ENCODE data around the gene MEGF8. TPM values are rescaled to one million over a fixed set of nuclear protein-coding genes. Genes with fewer than 3 reads are reported as not detected.

Gene MEGF8
- total RNA-seq, 4 donors from 2014 or later = 12.5 to 150 (median 35.7) TPM

- Histone ChIP-seq H3K27ac (no peak overlapping the region), H3K36me3 (peaks cover 65 to 69% of the 10 kb centered on the region in 2 donors), H3K9me3 (no peaks in the 10 kb centered on the region), H3K4me3 (replicated peaks in 1 of 3) (no peak overlapping the region), H3K27me3 (no peaks in the 10 kb centered on the region), H3K4me1 (peaks cover 6 to 7% of the 10 kb centered on the region in 2 donors)
- 62 to 73% methylated on average over 9 of the region's 9 CpGs for WGBS, 2 donors
- intact Hi-C loops (cut with DNase I) = loop anchor here (5.0 kb wide), 1 partner anchor 159 kb away; the partner anchor contains the start of gene POU2F2
- TF ChIP-seq POLR2A (IDR thresholded peaks at IDR 0.05) (no peak), CTCF (IDR thresholded peaks at IDR 0.05) (no peak)
- no peak for DNase-seq
Measured at GRCh38 chr19:42291435-42291810, 34.0 kb upstream of the MEGF8 start.

- intact Hi-C loops (cut with DNase I) = loop anchor here (5.0 kb wide), 1 partner anchor 160 kb away; the partner anchor contains the start of gene POU2F2
Measured at GRCh38 chr19:42292042-42292960, 33.1 kb upstream of the MEGF8 start.

GRCh38 chr19:42292963-42293362 is 32.5 kb upstream of the MEGF8 start:
- peaks cover 55 to 58% of the 10 kb centered on the region in 2 donors for H3K36me3 ChIP-seq

More at GRCh38 chr19:42292042-42292960, 33.1 kb upstream of the MEGF8 start:
- Histone ChIP-seq H3K36me3 (peaks cover 61 to 65% of the 10 kb centered on the region in 2 donors), H3K4me3 (replicated peaks in 1 of 3) (no peak overlapping the region), H3K9me3 (no peaks in the 10 kb centered on the region), H3K27me3 (no peaks in the 10 kb centered on the region), H3K4me1 (no peaks in the 10 kb centered on the region), H3K27ac (no peak overlapping the region)
- TF ChIP-seq CTCF (IDR thresholded peaks at IDR 0.05) = no peak
- WGBS, 2 donors = 91 to 92% methylated on average over 15 to 18 of the region's 27 CpGs
- DNase-seq = no peak

GRCh38 chr19:42293540-42293939 is 31.9 kb upstream of the MEGF8 start:
- Histone ChIP-seq H3K4me3 (replicated peaks in 1 of 3) (no peak overlapping the region), H3K27ac (no peak overlapping the region), H3K27me3 (no peaks in the 10 kb centered on the region), H3K4me1 (no peaks in the 10 kb centered on the region), H3K36me3 (peaks cover 50 to 54% of the 10 kb centered on the region in 2 donors), H3K9me3 (no peaks in the 10 kb centered on the region)
- 88 to 93% methylated on average over 17 of the region's 17 CpGs for WGBS, 2 donors
- intact Hi-C loops (cut with DNase I) = loop anchor here (5.0 kb wide), 1 partner anchor 161 kb away; the partner anchor contains the start of gene POU2F2
- no peak for DNase-seq
- TF ChIP-seq POLR2A (IDR thresholded peaks at IDR 0.05) = no peak
- TF ChIP-seq CTCF (IDR thresholded peaks at IDR 0.05) = no peak

More at GRCh38 chr19:42292963-42293362, 32.5 kb upstream of the MEGF8 start:
- Histone ChIP-seq H3K27ac (no peak overlapping the region), H3K27me3 (no peaks in the 10 kb centered on the region), H3K4me3 (replicated peaks in 1 of 3) (no peak overlapping the region), H3K9me3 (no peaks in the 10 kb centered on the region), H3K4me1 (no peaks in the 10 kb centered on the region)
- DNase-seq = no peak
- intact Hi-C loops (cut with DNase I) = loop anchor here (5.0 kb wide), 1 partner anchor 161 kb away; the partner anchor contains the start of gene POU2F2
- 88 to 91% methylated on average over 5 to 12 of the region's 14 CpGs for WGBS, 2 donors
- TF ChIP-seq POLR2A (IDR thresholded peaks at IDR 0.05) (no peak), CTCF (IDR thresholded peaks at IDR 0.05) (no peak)

GRCh38 chr19:42293948-42294347 is 31.5 kb upstream of the MEGF8 start:
- TF ChIP-seq POLR2A (IDR thresholded peaks at IDR 0.05) (no peak), CTCF (IDR thresholded peaks at IDR 0.05) (no peak)
- WGBS, 2 donors = 92 to 93% methylated on average over 9 to 15 of the region's 15 CpGs
- H3K27me3 ChIP-seq = no peaks in the 10 kb centered on the region
- no peaks in the 10 kb centered on the region for H3K4me1 ChIP-seq
- H3K27ac ChIP-seq = no peak overlapping the region
- peaks cover 46 to 50% of the 10 kb centered on the region in 2 donors for H3K36me3 ChIP-seq
- no peaks in the 10 kb centered on the region for H3K9me3 ChIP-seq
- H3K4me3 ChIP-seq (replicated peaks in 1 of 3) = no peak overlapping the region
- intact Hi-C loops (cut with DNase I) = loop anchor here (5.0 kb wide), 1 partner anchor 162 kb away; the partner anchor contains the start of gene POU2F2
- DNase-seq = no peak
